MM.1S (cell line): ENCODE measurements around the gene AP5B1.

Experiments
- CTCF ChIP-seq: fragments of 300-600 bp; sonication (generic); IDR thresholded peaks from 2 replicates; pipeline ENCODE4 v1.5.1; 2016; ENCODE audit warnings: antibody characterized with exemption, low read length, mixed read lengths
- EZH2 ChIP-seq: fragments of 300-600 bp; sonication (generic); optimal IDR thresholded peaks from 2 replicates; pipeline ENCODE3; 2017; ENCODE audit warnings: low read depth, mild to moderate bottlenecking, antibody characterized with exemption, low read length, mixed read lengths
- EZH2phosphoT487 ChIP-seq: fragments of 300-600 bp; sonication (generic); IDR thresholded peaks from 2 replicates; pipeline ENCODE4 v1.6.1; 2018; ENCODE audit warnings: antibody characterized with exemption, low read length

- TF ChIP-seq CTCF = no peak
- TF ChIP-seq EZH2phosphoT487 = no peak
- TF ChIP-seq EZH2 = no peak
Observed at GRCh38 chr11:65826984-65827735, 46.4 kb upstream of the AP5B1 start.
